HepG2 (cell line): ENCODE data around the gene LEPROT. TPM values are rescaled to one million over a fixed set of nuclear protein-coding genes. Genes with fewer than 3 reads are reported as not detected.
A peak's percentile ranks its signal among the peaks of the same experiment; 100 is the strongest.

Source experiments
- ATAC-seq: fragments of 200-7000 bp; cut with Tn5 transposase; 3 replicates; pipeline ENCODE4 v1.9.1; 2020; ENCODE audit warnings: mild to moderate bottlenecking, moderate library complexity
- BruUV-seq: library from RNA; stranded (reverse); fragments of 400-500 nt; replicated peaks from 2 replicates; lab custom pipeline; 2021; lab: Mats Ljungman, UMichigan
- CTCF ChIA-PET: fragments of 300-600 bp; formaldehyde crosslinking; extraction: SDS; loops from one replicate; lab custom pipeline; 2021; ENCODE audit warnings: low total read pairs, inconsistent platforms, low intra/inter-chr PET ratio; lab: Yijun Ruan, JAX
- POLR2A ChIA-PET: fragments of 350-600 bp; sonication (Branson Sonifier 250); formaldehyde crosslinking; loops from one replicate; lab custom pipeline; 2020; ENCODE audit warnings: antibody characterized with exemption, inconsistent platforms; lab: Yijun Ruan, JAX
- DNase-seq: peaks from one replicate; pipeline ENCODE4 v3.0.0-alpha.2; 2015; ENCODE audit warnings: low spot score
- FAIRE-seq: peaks from 3 replicates; lab custom pipeline; 2011; peaks lifted over from hg19 to GRCh38; lab: Jason Lieb, UNC
- H2AFZ ChIP-seq: one replicate; pipeline ENCODE4 v1.6.1; 2011; ENCODE audit warnings: low read length, inconsistent platforms
- H3K27ac ChIP-seq: fragments of 300-600 bp; 3 replicates; pipeline ENCODE4 v1.8.0; 2011; ENCODE audit warnings: mixed run types, mild to moderate bottlenecking, mixed read lengths, low read length, inconsistent platforms; ENCODE audit not compliant: insufficient read depth; ENCODE audit errors: extremely low read length
- H3K27me3 ChIP-seq, 2 experiments: fragments of 200-600 bp in 1 of 2; 2 replicates in 1 of 2; 3 replicates in 1 of 2; pipeline versions ENCODE4 v1.6.0 to v1.8.0; 2011; ENCODE audit warnings: low read length in 2 of 2, mild to moderate bottlenecking in 2 of 2, moderate library complexity in 2 of 2, inconsistent platforms in 1 of 2; ENCODE audit not compliant: insufficient read depth in 2 of 2, control insufficient read depth in 1 of 2
- H3K36me3 ChIP-seq, 2 experiments: fragments of 200-600 bp in 1 of 2; replicated peaks in 1 of 2; 2 replicates in 1 of 2; 3 replicates in 1 of 2; pipeline versions ENCODE4 v1.5.1 to v1.8.0; 2011; ENCODE audit warnings: low read length in 2 of 2, inconsistent platforms in 1 of 2; ENCODE audit not compliant: insufficient read depth in 2 of 2, control insufficient read depth in 1 of 2
- H3K4me1 ChIP-seq: 2 replicates; pipeline ENCODE4 v1.5.1; 2012; ENCODE audit warnings: low read length, inconsistent platforms; ENCODE audit not compliant: insufficient read depth
- H3K4me2 ChIP-seq: 2 replicates; pipeline ENCODE4 v1.6.0; 2011; ENCODE audit warnings: low read depth, low read length, inconsistent platforms
- H3K4me3 ChIP-seq, 3 experiments: fragments of 200-600 bp in 1 of 3; sonication (generic), shearing (Covaris generic) in 1 of 3; replicated peaks in 1 of 3; 2 replicates each; pipeline ENCODE4 v1.5.1; 2011 to 2016; ENCODE audit warnings: low read length in 3 of 3, inconsistent platforms in 2 of 3, low read depth in 2 of 3, mild to moderate bottlenecking in 2 of 3, control low read depth in 1 of 3, mixed read lengths in 1 of 3; ENCODE audit not compliant: insufficient read depth in 1 of 3
- H3K79me2 ChIP-seq: one replicate; pipeline ENCODE4 v1.6.1; 2011; ENCODE audit warnings: low read length, inconsistent platforms; ENCODE audit not compliant: insufficient read depth
- H3K9ac ChIP-seq: 2 replicates; pipeline ENCODE4 v1.6.0; 2011; ENCODE audit warnings: mild to moderate bottlenecking, low read depth, low read length, inconsistent platforms; ENCODE audit not compliant: insufficient read depth
- H3K9me3 ChIP-seq: 2 replicates; pipeline ENCODE4 v1.5.1; 2012; ENCODE audit warnings: mild to moderate bottlenecking, low read length
- H4K20me1 ChIP-seq: 2 replicates; pipeline ENCODE4 v1.6.0; 2011; ENCODE audit warnings: inconsistent platforms, mild to moderate bottlenecking, low read length, moderate library complexity; ENCODE audit not compliant: insufficient read depth
- BCL6 ChIP-seq: IDR thresholded peaks from 2 replicates; pipeline ENCODE4 v1.6.1; 2016; ENCODE audit warnings: missing genetic modification reagents, missing compliant biosample characterization
- CENPT ChIP-seq: sonication (generic); formaldehyde crosslinking; IDR thresholded peaks from 2 replicates; pipeline ENCODE4 v1.8.0; 2022; ENCODE audit warnings: low read depth, mild to moderate bottlenecking, moderate library complexity, missing genetic modification reagents
- GTF3A ChIP-seq: sonication (generic); formaldehyde crosslinking; conservative IDR thresholded peaks from 2 replicates; pipeline ENCODE4 v1.4.0; 2020; ENCODE audit warnings: mild to moderate bottlenecking, missing genetic modification reagents
- ISX ChIP-seq: sonication (generic); formaldehyde crosslinking; conservative IDR thresholded peaks from 2 replicates; pipeline ENCODE4 v1.5.0; 2020; ENCODE audit warnings: missing genetic modification reagents
- KDM3A ChIP-seq: IDR thresholded peaks from 2 replicates; pipeline ENCODE4 v1.6.1; 2018; ENCODE audit warnings: low read depth, missing compliant biosample characterization
- PAXIP1 ChIP-seq: sonication (generic); formaldehyde crosslinking; conservative IDR thresholded peaks from 2 replicates; pipeline ENCODE4 v1.4.0; 2020; ENCODE audit warnings: mild to moderate bottlenecking, missing genetic modification reagents, moderate library complexity
- TEAD2 ChIP-seq: sonication (generic); formaldehyde crosslinking; IDR thresholded peaks from 2 replicates; pipeline ENCODE4 v1.9.0; 2021; ENCODE audit warnings: missing genetic modification reagents
- THAP9 ChIP-seq: sonication (generic); formaldehyde crosslinking; IDR thresholded peaks from 2 replicates; pipeline ENCODE4; 2020; ENCODE audit warnings: missing genetic modification reagents, mild to moderate bottlenecking, borderline replicate concordance
- ZBTB7B ChIP-seq: sonication (generic); formaldehyde crosslinking; IDR thresholded peaks from 2 replicates; pipeline ENCODE4 v1.4.0; 2020; ENCODE audit warnings: missing genetic modification reagents
- ZNF333 ChIP-seq: sonication (generic); formaldehyde crosslinking; IDR thresholded peaks from 2 replicates; pipeline ENCODE4 v1.4.0; 2020; ENCODE audit warnings: mild to moderate bottlenecking, missing genetic modification reagents, borderline replicate concordance
- ZNF660 ChIP-seq: sonication (generic); formaldehyde crosslinking; IDR thresholded peaks from 2 replicates; pipeline ENCODE4 v1.5.1; 2020; ENCODE audit warnings: mild to moderate bottlenecking, low read depth, missing genetic modification reagents, borderline replicate concordance
- WGBS: methylation state at CpG from one replicate; pipeline ENCODE4 v1.1.6; 2017; ENCODE audit warnings: low lambda C conversion rate; 5-methylcytosine and 5-hydroxymethylcytosine counted together
- in situ Hi-C: cut with HindIII; loops from 2 replicates; pipeline ENCODE4 v1.10.0; 2017; ENCODE audit warnings: low pct_unique_long_range_greater_than_20kb; ENCODE audit not compliant: extremely low pct_ligation_motif_present
- intact Hi-C: fragments of 100-400 bp; cut with micrococcal nuclease; formaldehyde crosslinking; loops from one replicate; pipeline ENCODE4 v1.10.0; 2022; ENCODE audit not compliant: unreplicated experiment
- polyA plus RNA-seq, 8 experiments: library from polyadenylated mRNA; depleted of rRNA in 3 of 8; stranded (reverse) in 7 of 8; unstranded in 1 of 8; fragments of >200 nt; fragmentation: Illumina TruSeq in 4 of 8; extraction: Trizol in 4 of 8; gene quantifications; 2 replicates each; pipeline versions ENCODE4 v1.2.1 to v1.2.3, GENCODE V29; 2011 to 2016; ENCODE audit warnings: low read depth in 4 of 8, missing spikeins in 1 of 8, mixed read lengths in 1 of 8; ENCODE audit not compliant: insufficient read depth in 1 of 8
- total RNA-seq, 5 experiments: library from RNA; depleted of rRNA; stranded (reverse); fragments of >200 nt; fragmentation: Illumina TruSeq; extraction: Trizol; gene quantifications; 2 replicates each; pipeline ENCODE4 v1.2.3, GENCODE V29; 2016; ENCODE audit warnings: low read depth in 1 of 5
- TF ChIP-seq, protein P1 (sequence below): sonication (generic); formaldehyde crosslinking; IDR thresholded peaks from 2 replicates; pipeline ENCODE4 v1.4.0; 2020; ENCODE audit warnings: missing genetic modification reagents
- TF ChIP-seq, protein P2 (sequence below): IDR thresholded peaks from 2 replicates; pipeline ENCODE4 v1.6.1; 2016; ENCODE audit warnings: missing genetic modification reagents, missing compliant biosample characterization

LEPROT gene
- total and polyA plus RNA-seq, 2 of the 13 experiments (the other 11 are each of a cell fraction or from before 2014, with no cell fraction given): 36.8 to 51.4 TPM

- Histone ChIP-seq H2AFZ (peak overlapping the region; percentile 68), H3K79me2 (peaks cover 38% of the 10 kb centered on the region), H3K4me2 (peak overlapping the region; percentile 93), H3K9me3 (no peaks in the 10 kb centered on the region), H3K27me3 (no peaks in the 10 kb centered on the region; a peak in 1 of 5 replicates), H3K4me1 (peaks cover 59% of the 10 kb centered on the region), H3K27ac (peak overlapping the region; percentile 99), H3K4me3 (peak overlapping the region; percentile 79 to 94 (median 80)), H3K36me3 (no peaks in the 10 kb centered on the region), H3K9ac (peak overlapping the region; percentile 99), H4K20me1 (no peaks in the 10 kb centered on the region)
- peak; percentile 23 for FAIRE-seq
- peak; percentile 93 for DNase-seq
- in situ Hi-C loops (loop anchor here (10.0 kb wide), 1 partner anchor 165 kb away; no protein-coding TSS in a partner anchor), intact Hi-C loops (loop anchor here (2.0 to 10.0 kb wide), 6 partner anchors 47 to 355 kb away; partner anchors contain the start of gene AK4)
- ChIA-PET CTCF (no interaction called here), POLR2A (interaction anchor here (0.7 to 2.9 kb wide), 26 partner anchors 8 to 358 kb away, joined by 3 to 26 read pairs (median 4); partner anchors contain the start of genes AK4 and DNAJC6)
- peak; percentile 92 for ATAC-seq
- 1% methylated on average over 20 of the region's 52 CpGs for WGBS
- TSS peak; percentile 79 for BruUV-seq
- no peak for TF ChIP-seq BCL6 (CRISPR knock-in tag)
- TF ChIP-seq, protein P1, sequence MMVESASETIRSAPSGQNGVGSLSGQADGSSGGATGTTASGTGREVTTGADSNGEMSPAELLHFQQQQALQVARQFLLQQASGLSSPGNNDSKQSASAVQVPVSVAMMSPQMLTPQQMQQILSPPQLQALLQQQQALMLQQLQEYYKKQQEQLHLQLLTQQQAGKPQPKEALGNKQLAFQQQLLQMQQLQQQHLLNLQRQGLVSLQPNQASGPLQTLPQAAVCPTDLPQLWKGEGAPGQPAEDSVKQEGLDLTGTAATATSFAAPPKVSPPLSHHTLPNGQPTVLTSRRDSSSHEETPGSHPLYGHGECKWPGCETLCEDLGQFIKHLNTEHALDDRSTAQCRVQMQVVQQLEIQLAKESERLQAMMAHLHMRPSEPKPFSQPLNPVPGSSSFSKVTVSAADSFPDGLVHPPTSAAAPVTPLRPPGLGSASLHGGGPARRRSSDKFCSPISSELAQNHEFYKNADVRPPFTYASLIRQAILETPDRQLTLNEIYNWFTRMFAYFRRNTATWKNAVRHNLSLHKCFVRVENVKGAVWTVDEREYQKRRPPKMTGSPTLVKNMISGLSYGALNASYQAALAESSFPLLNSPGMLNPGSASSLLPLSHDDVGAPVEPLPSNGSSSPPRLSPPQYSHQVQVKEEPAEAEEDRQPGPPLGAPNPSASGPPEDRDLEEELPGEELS (CRISPR knock-in tag): no peak
- no peak for TF ChIP-seq KDM3A (CRISPR knock-in tag)
- TF ChIP-seq PAXIP1 (CRISPR knock-in tag): peak; percentile 58; the same call in 1 of the 2 replicates
- no peak for TF ChIP-seq ISX (CRISPR knock-in tag)
- TF ChIP-seq ZNF660 (CRISPR knock-in tag): no peak
- TF ChIP-seq CENPT: no peak
- no peak for TF ChIP-seq ZBTB7B (CRISPR knock-in tag)
- TF ChIP-seq, protein P2, sequence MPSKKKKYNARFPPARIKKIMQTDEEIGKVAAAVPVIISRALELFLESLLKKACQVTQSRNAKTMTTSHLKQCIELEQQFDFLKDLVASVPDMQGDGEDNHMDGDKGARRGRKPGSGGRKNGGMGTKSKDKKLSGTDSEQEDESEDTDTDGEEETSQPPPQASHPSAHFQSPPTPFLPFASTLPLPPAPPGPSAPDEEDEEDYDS: peak; percentile 30; the same call in 1 of the 2 replicates
- TF ChIP-seq ZNF333: no peak
- no peak for TF ChIP-seq THAP9 (CRISPR knock-in tag)
- 0 out of 2 replicates have a peak, but pooled peaks have one; percentile 52 for TF ChIP-seq GTF3A (CRISPR knock-in tag)
- TF ChIP-seq TEAD2 (CRISPR knock-in tag): no peak
Measured at GRCh38 chr1:65419681-65420589, 533 bp upstream of the LEPROT start.
